Stimulated activated naive B cell treated with anti-CD40 and anti-IgM and Interleukin-4, amounts not matched to agents 10 μg/mL and 1 μg/mL and 100 μg/mL, for 72 hours (primary cell): ENCODE data around the gene RPAIN.
"Not testable (repeated sequence)": the region's sequence is repeated elsewhere in the genome, so short reads cannot be mapped to it uniquely, and the experiment has no call there.

Experiments
- ATAC-seq, 2 donors: fragments of 150-1000 bp; cut with Tn5 transposase; replicated peaks; 2 replicates each; pipeline ENCODE4 v1.10.0; 2021; ENCODE audit warnings: moderate library complexity in 1 of 2
- DNase-seq: peaks from one replicate; pipeline ENCODE4 v3.0.0; 2021
- H3K27ac Mint-ChIP-seq: one replicate; pipeline ENCODE4 v1.8.0; 2022; ENCODE audit warnings: mild to moderate bottlenecking, mixed read lengths
- H3K27me3 Mint-ChIP-seq, 2 donors: one replicate each; pipeline ENCODE4 v1.8.0; 2022; ENCODE audit warnings: mixed read lengths in 2 of 2
- H3K36me3 Mint-ChIP-seq, 2 donors: one replicate each; pipeline ENCODE4 v1.8.0; 2022; ENCODE audit warnings: mixed read lengths in 2 of 2, mild to moderate bottlenecking in 1 of 2
- H3K4me1 Mint-ChIP-seq, 2 donors: one replicate each; pipeline ENCODE4 v1.8.0; 2022; ENCODE audit warnings: mixed read lengths in 2 of 2, mild to moderate bottlenecking in 1 of 2
- H3K4me3 Mint-ChIP-seq, 2 donors: one replicate each; pipeline ENCODE4 v1.8.0; 2022; ENCODE audit warnings: mild to moderate bottlenecking in 2 of 2, mixed read lengths in 2 of 2, moderate library complexity in 1 of 2
- H3K9me3 Mint-ChIP-seq, 2 donors: one replicate each; pipeline ENCODE4 v1.8.0; 2022; ENCODE audit warnings: mixed read lengths in 2 of 2, mild to moderate bottlenecking in 1 of 2

The RPAIN gene

DNA sequence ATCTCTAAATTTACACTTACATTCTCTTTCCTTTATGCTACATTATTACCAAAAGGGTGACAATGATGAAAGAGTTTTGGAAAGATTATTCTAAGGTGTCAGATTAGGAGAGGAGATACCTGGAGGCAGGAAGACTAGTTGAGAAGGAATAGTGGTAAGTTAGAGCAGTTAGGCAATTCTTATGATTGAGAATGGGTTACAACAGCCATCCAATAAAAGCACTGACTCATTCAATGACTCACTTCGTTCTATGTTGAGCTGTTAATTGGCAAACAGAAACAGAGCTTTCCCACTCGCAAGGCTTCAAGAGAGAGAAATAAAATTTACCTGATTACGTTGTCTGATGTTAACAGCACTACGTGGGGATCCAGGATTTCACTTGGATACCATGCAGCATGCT is 6.3 kb upstream of the RPAIN start:
- Mint-ChIP-seq H3K9me3 (no peaks in the 10 kb centered on the region), H3K27ac (peak overlapping the region; percentile 32), H3K36me3 (peaks cover 44 to 58% of the 10 kb centered on the region in 2 donors), H3K4me1 (peaks cover 28 to 43% of the 10 kb centered on the region in 2 donors), H3K27me3 (no peaks in the 10 kb centered on the region), H3K4me3 (no peak overlapping the region)
- DNase-seq (no peak), ATAC-seq (no peak)

- Mint-ChIP-seq H3K27ac (peak overlapping the region; percentile 37), H3K4me3 (peak overlapping the region; percentile 72), H3K36me3 (peaks cover 39 to 53% of the 10 kb centered on the region in 2 donors), H3K27me3 (no peaks in the 10 kb centered on the region), H3K4me1 (peaks cover 26 to 39% of the 10 kb centered on the region in 2 donors), H3K9me3 (no peaks in the 10 kb centered on the region)
- no peak for ATAC-seq
- no peak for DNase-seq
Observed at GRCh38 chr17:5416901-5417300, 3.1 kb upstream of the RPAIN start.

DNA sequence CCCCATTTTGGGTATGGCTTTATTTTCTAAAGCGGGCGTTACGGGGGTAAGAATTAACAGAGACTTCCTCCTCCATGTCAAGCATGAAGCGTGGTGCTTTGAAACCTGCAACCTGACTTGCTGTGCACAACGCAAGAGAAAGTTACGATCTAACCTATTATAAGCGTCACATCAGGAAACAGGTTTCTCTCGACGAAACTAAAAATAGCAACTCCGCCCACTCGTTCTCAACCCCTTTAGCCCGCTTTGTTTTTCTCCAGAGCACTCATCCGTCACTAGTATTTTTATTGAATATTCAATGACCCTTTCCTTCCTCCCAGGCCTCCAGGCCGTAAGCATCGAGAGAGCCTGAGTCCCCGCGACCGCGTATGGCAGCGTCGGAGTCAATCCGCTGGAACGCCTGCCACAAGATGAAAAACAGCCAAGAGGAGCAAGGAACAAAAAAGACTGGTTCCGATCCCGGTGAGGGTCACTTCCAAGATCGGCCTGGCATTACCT is 1.1 kb upstream of the RPAIN start:
- no peaks in the 10 kb centered on the region for H3K9me3 Mint-ChIP-seq
- H3K4me3 Mint-ChIP-seq: peak overlapping the region; percentile 93 to 98
- peak overlapping the region; percentile 98 for H3K27ac Mint-ChIP-seq
- peaks cover 23 to 41% of the 10 kb centered on the region in 2 donors for H3K36me3 Mint-ChIP-seq
- H3K4me1 Mint-ChIP-seq: peaks cover 13 to 32% of the 10 kb centered on the region in 2 donors
- ATAC-seq: peak; percentile 66 to 67
- no peaks in the 10 kb centered on the region for H3K27me3 Mint-ChIP-seq
- DNase-seq: peak; percentile 80

- Mint-ChIP-seq H3K36me3 (peaks cover 23 to 41% of the 10 kb centered on the region in 2 donors), H3K27ac (peak within 1 kb of the TSS; percentile 98), H3K27me3 (no peaks in the 10 kb centered on the region), H3K9me3 (no peaks in the 10 kb centered on the region), H3K4me3 (peak within 1 kb of the TSS; percentile 93 to 98), H3K4me1 (peaks cover 13 to 32% of the 10 kb centered on the region in 2 donors)
- peak; percentile 97 for DNase-seq
- ATAC-seq: peak; percentile 88 to 91
Observed at GRCh38 chr17:5419356-5419958, 525 bp upstream of the RPAIN start, which contains the start of gene NUP88. TSS of gene NUP88 (minus strand) at chr17:5419662. CDS start at chr17:5419650, 12 bp downstream.

DNA sequence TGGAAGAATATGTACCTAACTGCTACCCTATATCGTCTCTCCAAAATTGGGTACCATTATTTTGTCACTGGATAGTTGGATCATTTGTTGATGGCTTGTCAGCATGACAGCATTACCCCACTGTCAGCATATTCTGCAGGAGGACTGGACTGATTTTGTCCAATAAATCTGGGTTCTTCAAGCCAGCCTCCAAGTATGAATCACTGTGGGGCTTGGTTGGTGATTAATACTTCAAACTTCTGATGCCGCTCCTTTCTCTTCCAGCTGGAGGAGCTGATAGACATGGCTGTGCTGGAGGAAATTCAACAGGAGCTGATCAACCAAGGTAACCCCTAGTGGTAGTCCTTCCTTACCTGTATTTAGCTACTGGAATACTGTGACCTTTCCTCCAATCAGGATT is 2.5 kb downstream of the RPAIN start:
- Mint-ChIP-seq H3K4me1 (peaks cover 11 to 26% of the 10 kb centered on the region in 2 donors), H3K27me3 (no peaks in the 10 kb centered on the region), H3K4me3 (no peak overlapping the region), H3K36me3 (peaks cover 22 to 49% of the 10 kb centered on the region in 2 donors), H3K27ac (no peak overlapping the region), H3K9me3 (no peaks in the 10 kb centered on the region)
- DNase-seq: no peak
- no peak for ATAC-seq

- ATAC-seq: no peak
- H3K27me3 Mint-ChIP-seq: no peaks in the 10 kb centered on the region
Observed at GRCh38 chr17:5424909-5425308, 4.9 kb downstream of the RPAIN start.

GRCh38 chr17:5425826-5426225 is 5.8 kb downstream of the RPAIN start:
- Mint-ChIP-seq H3K27ac (no peak overlapping the region), H3K9me3 (no peaks in the 10 kb centered on the region), H3K36me3 (peaks cover 28 to 59% of the 10 kb centered on the region in 2 donors), H3K27me3 (no peaks in the 10 kb centered on the region), H3K4me1 (peaks cover 20 to 26% of the 10 kb centered on the region in 2 donors), H3K4me3 (no peak overlapping the region)
- ATAC-seq (no peak), DNase-seq (no peak)

More at GRCh38 chr17:5424909-5425308, 4.9 kb downstream of the RPAIN start:
- peaks cover 18 to 26% of the 10 kb centered on the region in 2 donors for H3K4me1 Mint-ChIP-seq
- H3K36me3 Mint-ChIP-seq: peaks cover 24 to 58% of the 10 kb centered on the region in 2 donors
- no peaks in the 10 kb centered on the region for H3K9me3 Mint-ChIP-seq
- H3K27ac Mint-ChIP-seq: no peak overlapping the region
- no peak for DNase-seq
- no peak overlapping the region for H3K4me3 Mint-ChIP-seq

GRCh38 chr17:5429191-5429887 is 9.4 kb downstream of the RPAIN start:
- no peak for DNase-seq
- Mint-ChIP-seq H3K9me3 (no peaks in the 10 kb centered on the region), H3K27me3 (no peaks in the 10 kb centered on the region), H3K27ac (no peak overlapping the region), H3K36me3 (peaks cover 32 to 67% of the 10 kb centered on the region in 2 donors), H3K4me1 (peaks cover 11 to 15% of the 10 kb centered on the region in 2 donors), H3K4me3 (no peak overlapping the region)
- ATAC-seq: no peak

GRCh38 chr17:5430413-5430999 is 10.5 kb downstream of the RPAIN start:
- ATAC-seq: no peak
- H3K27me3 Mint-ChIP-seq: no peaks in the 10 kb centered on the region
- H3K36me3 Mint-ChIP-seq: peaks cover 31 to 65% of the 10 kb centered on the region in 2 donors

GRCh38 chr17:5431234-5431633 is 11.3 kb downstream of the RPAIN start:
- not testable (repeated sequence) for DNase-seq, H3K27me3 Mint-ChIP-seq, H3K4me3 Mint-ChIP-seq, H3K9me3 Mint-ChIP-seq, ATAC-seq
- peaks cover 33 to 61% of the 10 kb centered on the region in 2 donors for H3K36me3 Mint-ChIP-seq
- peak overlapping the region; percentile 21 for H3K27ac Mint-ChIP-seq
- peaks cover 19 to 20% of the 10 kb centered on the region in 2 donors for H3K4me1 Mint-ChIP-seq

More at GRCh38 chr17:5430413-5430999, 10.5 kb downstream of the RPAIN start:
- DNase-seq: no peak
- Mint-ChIP-seq H3K4me1 (peaks cover 16 to 18% of the 10 kb centered on the region in 2 donors), H3K9me3 (no peaks in the 10 kb centered on the region), H3K27ac (peak overlapping the region; percentile 70), H3K4me3 (no peak overlapping the region)

DNA sequence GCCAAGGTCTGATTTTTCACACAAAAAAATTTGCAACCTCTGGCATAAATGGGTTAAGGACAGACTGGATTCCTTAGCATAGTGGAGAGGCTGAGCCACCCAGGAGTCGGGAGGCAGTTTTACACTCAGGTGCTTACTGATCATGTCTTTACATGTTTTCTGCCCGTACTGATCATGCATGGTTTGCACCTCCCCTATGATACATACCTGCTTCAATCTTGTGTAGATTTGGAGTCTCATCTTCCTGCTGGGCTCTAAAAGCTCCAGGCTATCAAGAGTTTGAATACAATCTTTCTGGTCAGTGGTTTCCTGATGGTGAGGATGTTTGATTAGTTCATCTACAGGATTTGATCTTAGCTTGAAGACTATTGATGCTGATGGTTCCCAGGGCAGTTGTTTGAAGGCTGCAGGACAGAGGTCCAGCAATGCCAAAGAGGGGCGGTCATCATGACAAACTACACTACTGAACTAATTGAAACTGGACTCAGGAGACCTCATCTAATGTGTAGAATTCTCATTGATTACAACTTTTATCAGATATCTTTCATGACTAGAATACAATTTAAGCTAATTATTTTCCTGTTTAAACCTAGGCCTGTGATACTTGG is 12.1 kb downstream of the RPAIN start:
- H3K27me3 Mint-ChIP-seq: no peaks in the 10 kb centered on the region
- no peak overlapping the region for H3K27ac Mint-ChIP-seq
- no peak overlapping the region for H3K4me3 Mint-ChIP-seq
- no peaks in the 10 kb centered on the region for H3K9me3 Mint-ChIP-seq
- peaks cover 41 to 69% of the 10 kb centered on the region in 2 donors for H3K36me3 Mint-ChIP-seq
- DNase-seq: no peak
- no peak for ATAC-seq
- H3K4me1 Mint-ChIP-seq: peaks cover 23 to 27% of the 10 kb centered on the region in 2 donors

DNA sequence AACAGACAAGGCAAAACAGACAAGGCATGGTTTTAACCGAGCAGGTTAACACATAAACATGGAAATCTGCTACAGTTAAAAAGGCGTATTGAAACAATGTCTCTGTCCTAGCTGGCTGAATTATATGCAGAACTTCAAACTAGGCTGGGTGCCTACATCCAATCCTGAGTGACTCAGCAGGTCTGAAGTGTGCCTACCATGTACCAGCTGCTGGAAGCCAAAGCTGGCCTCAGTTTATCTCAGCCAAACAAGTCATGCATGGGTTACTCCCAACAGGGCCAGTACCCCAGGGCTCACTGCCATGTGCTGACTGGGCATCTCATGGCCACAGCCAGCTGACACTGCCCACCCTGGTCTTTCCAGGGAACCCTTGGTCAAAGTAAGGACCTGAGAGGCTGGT is 15.0 kb downstream of the RPAIN start:
- Mint-ChIP-seq H3K27ac (peak overlapping the region; percentile 62), H3K27me3 (no peaks in the 10 kb centered on the region), H3K36me3 (peaks cover 40 to 56% of the 10 kb centered on the region in 2 donors), H3K4me3 (no peak overlapping the region), H3K4me1 (peaks cover 24 to 49% of the 10 kb centered on the region in 2 donors), H3K9me3 (no peaks in the 10 kb centered on the region)
- no peak for ATAC-seq
- no peak for DNase-seq

DNA sequence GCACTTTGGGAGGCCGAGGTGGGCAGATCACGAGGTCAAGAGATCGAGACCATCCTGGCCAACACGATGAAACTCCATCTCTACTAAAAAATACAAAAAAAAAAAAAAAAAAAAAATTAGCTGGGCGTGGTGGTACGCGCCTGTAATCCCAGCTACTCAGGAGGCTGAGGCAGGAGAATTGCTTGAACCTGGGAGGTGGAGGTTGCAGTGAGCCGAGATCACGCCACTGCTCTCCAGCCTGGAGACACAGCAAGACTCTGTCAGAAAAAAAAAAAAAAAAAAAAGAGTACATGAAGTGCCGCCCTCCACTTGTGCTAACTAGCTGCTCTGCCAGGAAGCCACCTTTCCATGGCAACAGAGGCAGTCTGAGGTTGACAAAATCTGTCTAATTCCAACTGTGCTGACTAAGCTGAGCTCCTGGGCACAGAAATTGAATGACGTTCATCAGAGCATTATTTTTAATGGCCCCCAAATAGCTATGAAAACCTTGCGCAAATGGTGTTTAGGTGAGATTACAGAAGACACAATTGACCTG is 15.9 kb downstream of the RPAIN start:
- ATAC-seq, H3K9me3 Mint-ChIP-seq, H3K27me3 Mint-ChIP-seq, DNase-seq: not testable (repeated sequence)
- Mint-ChIP-seq H3K4me3 (peak overlapping the region in 1 of 2 donors; percentile 68), H3K36me3 (peaks cover 34 to 51% of the 10 kb centered on the region in 2 donors), H3K4me1 (peaks cover 22 to 48% of the 10 kb centered on the region in 2 donors), H3K27ac (peak overlapping the region; percentile 47)
